HG02885 (cell line): ENCODE measurements around the gene AMPD3.
A peak's percentile ranks its signal among the peaks of the same experiment; 100 is the strongest.

ENCODE experiments used
- ATAC-seq: cut with Tn5 transposase; IDR thresholded peaks from one replicate; pipeline ENCODE4 v1.9.1; 2021; ENCODE audit warnings: mild to moderate bottlenecking; ENCODE audit not compliant: unreplicated experiment, poor library complexity

Gene AMPD3

GRCh38 chr11:10486161-10486840, 31.2 kb downstream of the AMPD3 start:
- ATAC-seq = no peak

DNA sequence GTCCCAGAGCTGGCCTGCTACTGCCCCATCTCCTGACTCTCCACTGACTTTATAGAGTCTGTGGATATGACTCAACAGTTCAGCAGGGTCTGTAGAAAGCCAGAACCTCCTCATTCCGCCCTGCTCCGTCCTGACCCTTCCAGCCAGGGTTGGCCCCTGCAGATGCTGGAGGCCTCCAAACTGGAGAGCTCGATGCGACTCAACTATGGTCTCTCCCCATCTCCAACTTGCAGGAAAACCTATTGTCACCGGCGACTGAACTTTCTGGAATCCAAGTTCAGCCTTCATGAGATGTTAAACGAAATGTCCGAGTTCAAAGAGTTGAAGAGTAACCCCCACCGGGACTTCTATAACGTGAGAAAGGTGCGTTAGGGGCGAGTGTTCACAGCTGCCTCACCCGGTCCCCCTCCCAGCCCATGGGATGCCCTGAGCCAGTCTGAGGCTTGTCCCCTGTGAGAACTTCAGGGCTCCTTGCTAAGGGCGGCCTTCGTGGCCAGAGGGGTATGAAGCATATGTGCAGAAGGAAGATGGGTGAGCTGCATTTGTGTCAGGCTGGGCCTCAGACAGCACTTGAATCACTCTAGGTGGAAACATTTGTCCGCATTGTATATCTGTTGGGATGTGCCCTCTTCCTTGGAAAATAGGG, 32.1 kb downstream of the AMPD3 start:
- no peak for ATAC-seq

- no peak for ATAC-seq
Measured at GRCh38 chr11:10488121-10488933, 33.3 kb downstream of the AMPD3 start.

DNA sequence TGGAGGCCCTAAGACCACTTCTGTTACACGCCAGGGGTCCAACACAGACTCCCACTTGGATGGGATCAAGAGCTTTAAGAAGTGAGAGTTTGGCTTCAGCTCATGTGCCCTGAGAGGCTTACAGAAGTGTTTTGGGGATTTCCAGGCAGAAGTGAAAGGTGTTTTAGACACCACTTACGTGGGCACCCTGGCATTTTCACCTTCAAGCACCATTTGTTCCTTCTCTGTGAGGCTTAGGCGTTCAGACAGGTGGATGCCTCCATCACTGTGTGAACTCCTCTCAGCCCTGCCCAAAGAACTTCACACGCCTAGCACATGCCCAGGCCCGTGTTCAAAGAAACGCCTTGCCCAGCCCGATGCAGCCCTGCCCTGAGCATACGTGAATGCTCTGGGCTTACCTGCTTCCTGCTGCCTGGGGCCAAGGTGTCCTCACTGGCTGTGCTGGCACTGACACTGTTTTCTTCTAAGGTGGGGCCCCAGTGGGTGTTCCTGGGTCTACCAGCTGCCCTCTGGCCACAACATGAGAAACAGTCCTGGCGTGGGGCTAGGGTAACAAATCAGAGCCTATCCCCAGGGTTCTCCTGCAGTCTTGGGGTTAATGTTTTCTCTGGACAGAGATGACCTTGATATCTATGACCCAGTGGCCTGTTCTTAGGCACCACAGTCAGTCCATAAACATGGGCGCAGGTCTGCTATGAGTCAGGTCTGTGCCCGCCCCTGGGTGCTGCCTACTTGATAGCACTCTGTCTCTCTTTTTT, 34.0 kb downstream of the AMPD3 start:
- ATAC-seq = peak; percentile 53

DNA sequence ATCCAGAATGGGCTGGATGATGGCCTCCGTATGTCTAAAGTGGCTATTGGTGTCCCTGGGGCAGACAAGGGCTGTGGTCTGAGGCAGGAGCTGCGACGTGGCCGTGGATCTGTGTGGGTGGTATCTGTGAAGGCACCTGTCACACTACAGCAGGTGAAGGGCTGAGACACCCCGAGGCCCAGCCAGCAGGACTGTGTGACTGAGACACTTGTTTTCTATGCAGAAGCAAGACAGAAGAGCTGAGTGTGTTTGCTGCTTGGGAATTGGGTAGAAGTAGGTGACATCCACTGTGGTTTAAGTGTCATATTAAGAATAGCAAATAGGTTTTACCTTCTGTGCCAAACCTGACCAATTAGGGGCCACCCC, 35.0 kb downstream of the AMPD3 start:
- ATAC-seq = no peak

- ATAC-seq = no peak
Measured at GRCh38 chr11:10490398-10491241, 35.6 kb downstream of the AMPD3 start.

- no peak for ATAC-seq
Measured at GRCh38 chr11:10492084-10492483, 37.0 kb downstream of the AMPD3 start.

GRCh38 chr11:10493041-10493663, 38.1 kb downstream of the AMPD3 start:
- no peak for ATAC-seq

GRCh38 chr11:10494636-10495463, 39.8 kb downstream of the AMPD3 start:
- ATAC-seq = no peak

DNA sequence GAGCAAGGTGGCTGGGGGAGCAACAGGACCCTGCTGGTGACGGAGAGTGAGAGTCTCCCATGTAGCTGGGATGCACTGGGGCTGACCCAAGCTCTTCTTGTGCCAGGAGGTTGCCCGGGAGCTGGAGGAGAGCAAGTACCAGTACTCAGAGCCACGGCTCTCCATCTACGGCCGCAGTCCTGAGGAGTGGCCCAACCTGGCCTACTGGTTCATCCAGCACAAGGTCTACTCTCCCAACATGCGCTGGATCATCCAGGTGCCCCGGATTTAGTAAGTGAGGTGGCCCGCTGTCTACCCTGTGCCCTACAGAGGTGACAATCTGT, 40.4 kb downstream of the AMPD3 start:
- ATAC-seq = no peak

GRCh38 chr11:10496296-10496936, 41.4 kb downstream of the AMPD3 start:
- ATAC-seq = no peak

- no peak for ATAC-seq
Measured at GRCh38 chr11:10497371-10498021, 42.4 kb downstream of the AMPD3 start.

GRCh38 chr11:10498022-10498400, 42.9 kb downstream of the AMPD3 start:
- ATAC-seq = no peak

DNA sequence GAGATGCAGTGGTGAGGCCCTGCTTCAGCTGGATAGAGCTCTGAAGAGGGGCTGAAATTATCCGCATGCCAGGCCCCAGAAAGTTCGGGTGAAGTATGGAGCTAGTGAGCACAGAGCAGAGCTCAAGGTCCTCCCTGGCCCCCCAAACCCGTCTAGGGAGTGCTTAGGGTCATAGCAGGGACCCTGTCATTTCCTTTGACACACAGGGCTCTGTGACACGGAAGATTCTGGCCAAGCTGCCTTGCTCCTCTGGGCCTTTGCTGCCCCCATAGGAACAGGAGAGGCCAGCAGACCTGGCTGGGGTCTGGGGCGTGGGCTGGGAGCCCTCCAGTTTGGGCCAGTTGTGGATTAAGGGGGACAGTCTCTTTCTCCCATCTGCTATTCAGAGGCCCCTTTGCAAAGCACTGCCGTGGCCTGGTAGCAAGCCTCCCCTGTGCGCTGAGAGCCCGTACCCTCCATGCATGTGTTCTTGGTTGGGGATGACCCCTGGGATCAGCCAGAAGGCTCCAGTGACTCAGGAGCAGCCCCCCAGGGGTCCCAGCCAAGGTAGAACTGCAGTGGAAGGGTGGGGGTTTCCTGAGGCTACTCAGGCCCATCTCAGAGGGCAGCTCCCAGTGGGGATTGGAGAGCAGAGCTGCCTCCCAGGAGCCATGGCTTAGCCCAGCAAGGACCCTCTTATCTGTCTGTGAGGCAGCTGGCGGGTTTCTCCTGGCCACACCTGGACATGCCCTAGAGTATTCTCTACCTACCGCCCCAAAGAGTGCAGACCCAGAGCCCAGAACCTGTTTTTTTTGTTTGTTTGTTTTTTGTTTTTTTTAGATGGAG, 43.6 kb downstream of the AMPD3 start:
- ATAC-seq = no peak

DNA sequence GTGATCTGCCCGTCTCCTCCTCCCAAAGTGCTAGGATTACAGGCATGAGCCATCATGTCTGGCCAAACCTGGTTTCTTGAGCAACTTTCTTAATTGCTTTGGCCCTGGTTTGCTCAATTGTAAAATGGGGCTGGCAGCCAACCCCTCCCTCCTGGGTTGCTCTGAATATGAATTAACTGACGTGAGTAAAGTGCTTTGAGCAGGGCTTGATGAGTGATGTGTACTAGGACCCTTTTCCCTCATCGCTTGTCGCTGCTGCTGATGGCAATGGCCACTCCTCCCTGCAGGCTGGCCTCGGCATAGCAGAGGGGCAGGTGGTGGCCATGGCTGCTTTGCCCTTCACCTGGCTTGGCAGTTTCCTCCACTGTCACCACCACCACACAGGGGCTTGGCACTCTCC, 44.4 kb downstream of the AMPD3 start:
- no peak for ATAC-seq

DNA sequence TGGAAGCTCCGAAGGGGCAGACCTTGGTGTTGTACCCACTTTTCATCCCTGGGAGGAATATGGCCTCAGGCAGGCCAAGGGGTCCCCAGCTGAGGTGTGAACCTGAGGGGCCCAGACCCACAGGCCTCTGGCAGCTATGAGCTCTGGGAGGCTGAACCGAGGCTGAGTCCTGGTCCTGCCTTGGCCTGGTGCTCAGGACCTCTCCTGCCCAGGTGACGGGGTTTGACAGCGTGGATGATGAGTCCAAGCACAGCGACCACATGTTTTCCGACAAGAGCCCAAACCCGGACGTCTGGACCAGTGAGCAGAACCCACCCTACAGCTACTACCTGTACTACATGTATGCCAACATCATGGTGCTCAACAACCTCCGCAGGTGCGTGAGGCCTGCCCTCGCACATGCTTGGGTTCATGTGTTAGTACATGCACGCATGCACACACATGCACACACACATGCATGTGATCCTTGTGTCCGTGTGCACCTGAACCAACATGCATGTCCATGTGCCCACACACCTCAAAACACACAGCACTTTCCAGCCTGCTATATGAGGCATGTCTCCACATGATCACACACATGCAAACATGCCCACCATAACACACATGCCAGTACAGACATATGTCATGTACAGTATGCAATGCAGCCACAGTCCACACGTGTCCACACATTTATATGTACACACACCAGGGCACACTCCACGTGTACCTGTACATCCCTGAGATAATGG, 45.0 kb downstream of the AMPD3 start:
- no peak for ATAC-seq
